HuH-7.5 (cell line): Measurements from ENCODE around the gene FGFR3.

Experiments used
- DNase-seq: peaks from one replicate; pipeline ENCODE4 v3.0.0; 2011; ENCODE audit warnings: low spot score

Gene FGFR3

DNA sequence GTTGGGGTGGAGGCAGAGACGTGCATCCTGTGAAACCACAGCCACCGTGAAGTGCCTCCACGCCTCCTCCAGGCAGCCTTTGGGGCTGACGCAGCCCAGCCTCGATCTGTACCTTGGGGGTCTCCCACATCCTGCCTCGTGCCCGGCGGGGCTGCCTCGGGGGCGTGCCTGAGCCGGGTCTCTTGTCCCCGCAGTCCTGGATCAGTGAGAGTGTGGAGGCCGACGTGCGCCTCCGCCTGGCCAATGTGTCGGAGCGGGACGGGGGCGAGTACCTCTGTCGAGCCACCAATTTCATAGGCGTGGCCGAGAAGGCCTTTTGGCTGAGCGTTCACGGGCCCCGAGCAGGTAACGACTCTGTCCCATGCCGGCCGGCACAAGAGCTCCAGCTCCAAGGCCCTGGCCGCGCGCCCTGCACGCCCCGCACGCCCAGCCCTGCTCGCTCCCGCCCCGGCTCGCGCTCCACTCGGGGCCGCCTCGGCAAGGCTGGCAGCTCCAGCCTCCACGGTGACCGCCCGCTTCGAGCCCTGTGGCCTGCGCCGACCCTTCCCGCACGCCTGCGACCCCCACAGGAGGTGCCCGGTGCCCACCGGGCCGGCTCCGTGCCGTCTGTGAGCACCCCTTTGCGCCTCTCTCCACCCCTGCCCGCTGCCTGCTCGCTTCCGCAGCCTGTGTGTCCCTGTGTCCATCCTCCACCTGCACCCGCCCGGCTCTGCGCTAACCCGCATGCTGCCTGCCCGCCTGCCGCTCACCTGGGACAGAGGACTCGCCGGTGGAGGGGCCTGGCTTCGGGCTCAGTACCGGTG, 9.8 kb downstream of the FGFR3 start:
- DNase-seq: no peak

DNA sequence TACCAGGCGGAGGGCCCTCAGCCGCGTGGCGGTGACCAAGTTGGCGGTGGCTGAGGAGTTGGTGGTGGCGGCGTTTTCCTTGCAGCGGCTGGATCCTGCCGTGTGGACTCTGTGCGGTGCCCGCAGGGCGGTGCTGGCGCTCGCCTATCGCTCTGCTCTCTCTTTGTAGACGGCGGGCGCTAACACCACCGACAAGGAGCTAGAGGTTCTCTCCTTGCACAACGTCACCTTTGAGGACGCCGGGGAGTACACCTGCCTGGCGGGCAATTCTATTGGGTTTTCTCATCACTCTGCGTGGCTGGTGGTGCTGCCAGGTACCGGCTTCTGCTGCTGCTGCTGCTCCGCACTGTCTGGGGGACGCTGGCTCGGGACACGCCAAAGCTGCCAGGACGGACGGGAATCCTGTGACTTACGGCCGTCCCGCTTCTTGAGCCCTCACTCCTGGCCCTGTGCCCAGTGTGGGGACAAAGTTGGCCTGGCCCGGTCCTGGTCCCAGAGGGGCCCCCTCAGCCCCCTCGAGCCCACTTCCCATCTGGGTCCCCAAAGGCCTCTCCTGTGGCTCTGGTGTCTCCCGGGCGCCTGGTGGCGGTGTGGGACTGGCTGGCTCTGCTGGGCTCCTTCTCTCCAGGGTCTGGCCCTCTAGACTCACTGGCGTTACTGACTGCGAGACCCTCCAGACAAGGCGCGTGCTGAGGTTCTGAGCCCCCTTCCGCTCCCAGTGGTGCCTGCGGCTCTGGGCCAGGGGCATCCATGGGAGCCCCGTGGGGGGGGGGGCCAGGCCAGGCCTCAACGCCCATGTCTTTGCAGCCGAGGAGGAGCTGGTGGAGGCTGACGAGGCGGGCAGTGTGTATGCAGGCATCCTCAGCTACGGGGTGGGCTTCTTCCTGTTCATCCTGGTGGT, 10.7 kb downstream of the FGFR3 start:
- DNase-seq: no peak

DNA sequence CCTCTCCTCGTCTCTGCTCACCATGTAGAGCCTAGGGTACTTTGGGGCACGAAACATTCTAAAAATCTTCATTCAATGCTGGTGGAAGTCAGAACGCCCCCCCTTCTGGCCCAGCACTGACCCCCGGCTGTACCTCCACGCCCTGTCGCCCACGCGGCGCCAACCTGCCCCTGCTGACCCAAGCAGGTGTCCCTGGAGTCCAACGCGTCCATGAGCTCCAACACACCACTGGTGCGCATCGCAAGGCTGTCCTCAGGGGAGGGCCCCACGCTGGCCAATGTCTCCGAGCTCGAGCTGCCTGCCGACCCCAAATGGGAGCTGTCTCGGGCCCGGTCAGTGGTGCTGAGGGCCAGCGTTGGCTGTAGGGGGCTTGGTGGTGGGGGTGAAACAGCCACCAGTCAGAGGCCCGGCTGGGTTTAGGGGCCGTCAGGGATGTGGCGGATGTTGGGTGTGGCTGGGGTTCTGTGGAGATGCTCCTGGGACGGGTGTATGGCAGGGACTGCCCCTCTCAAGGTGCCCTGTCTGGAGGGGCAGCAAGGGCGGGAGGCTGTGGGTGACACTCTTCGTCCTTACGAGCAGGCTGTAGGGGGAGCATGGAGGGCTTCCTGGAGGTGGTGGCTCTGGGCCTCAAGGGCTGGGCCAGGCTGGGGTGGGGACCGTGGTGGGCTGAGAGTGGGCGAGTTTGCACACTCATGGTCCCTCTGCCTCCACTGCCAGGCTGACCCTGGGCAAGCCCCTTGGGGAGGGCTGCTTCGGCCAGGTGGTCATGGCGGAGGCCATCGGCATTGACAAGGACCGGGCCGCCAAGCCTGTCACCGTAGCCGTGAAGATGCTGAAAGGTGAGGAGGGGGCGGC, 11.8 kb downstream of the FGFR3 start:
- DNase-seq: no peak

DNA sequence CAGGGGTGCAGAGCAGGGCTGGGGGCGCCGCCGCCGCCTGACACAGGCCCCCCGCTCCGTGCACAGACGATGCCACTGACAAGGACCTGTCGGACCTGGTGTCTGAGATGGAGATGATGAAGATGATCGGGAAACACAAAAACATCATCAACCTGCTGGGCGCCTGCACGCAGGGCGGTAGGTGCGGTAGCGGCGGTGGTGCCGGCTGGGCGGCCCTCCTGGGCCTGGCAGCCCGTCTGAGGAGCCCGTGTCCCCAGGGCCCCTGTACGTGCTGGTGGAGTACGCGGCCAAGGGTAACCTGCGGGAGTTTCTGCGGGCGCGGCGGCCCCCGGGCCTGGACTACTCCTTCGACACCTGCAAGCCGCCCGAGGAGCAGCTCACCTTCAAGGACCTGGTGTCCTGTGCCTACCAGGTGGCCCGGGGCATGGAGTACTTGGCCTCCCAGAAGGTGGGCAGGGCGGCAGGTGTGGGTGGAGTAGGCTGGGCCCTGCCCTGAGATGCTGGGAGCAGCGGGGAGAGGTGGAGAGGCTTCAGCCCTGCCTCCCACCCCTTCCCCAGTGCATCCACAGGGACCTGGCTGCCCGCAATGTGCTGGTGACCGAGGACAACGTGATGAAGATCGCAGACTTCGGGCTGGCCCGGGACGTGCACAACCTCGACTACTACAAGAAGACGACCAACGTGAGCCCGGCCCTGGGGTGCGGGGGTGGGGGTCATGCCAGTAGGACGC, 12.6 kb downstream of the FGFR3 start:
- DNase-seq: no peak

DNA sequence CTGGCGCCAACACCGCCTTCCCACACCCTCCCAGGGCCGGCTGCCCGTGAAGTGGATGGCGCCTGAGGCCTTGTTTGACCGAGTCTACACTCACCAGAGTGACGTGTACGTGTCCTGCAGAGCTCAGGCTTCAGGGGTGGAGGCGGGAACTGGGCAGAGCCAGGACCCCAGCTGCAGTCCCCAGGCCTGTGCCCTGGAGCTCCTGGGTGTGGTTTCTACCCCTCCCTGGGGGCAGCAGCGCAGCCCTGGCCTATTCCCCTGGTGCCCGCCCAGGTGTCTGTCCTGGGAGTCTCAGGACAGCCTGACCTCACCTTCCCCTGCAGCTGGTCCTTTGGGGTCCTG, 13.1 kb downstream of the FGFR3 start:
- no peak for DNase-seq

DNA sequence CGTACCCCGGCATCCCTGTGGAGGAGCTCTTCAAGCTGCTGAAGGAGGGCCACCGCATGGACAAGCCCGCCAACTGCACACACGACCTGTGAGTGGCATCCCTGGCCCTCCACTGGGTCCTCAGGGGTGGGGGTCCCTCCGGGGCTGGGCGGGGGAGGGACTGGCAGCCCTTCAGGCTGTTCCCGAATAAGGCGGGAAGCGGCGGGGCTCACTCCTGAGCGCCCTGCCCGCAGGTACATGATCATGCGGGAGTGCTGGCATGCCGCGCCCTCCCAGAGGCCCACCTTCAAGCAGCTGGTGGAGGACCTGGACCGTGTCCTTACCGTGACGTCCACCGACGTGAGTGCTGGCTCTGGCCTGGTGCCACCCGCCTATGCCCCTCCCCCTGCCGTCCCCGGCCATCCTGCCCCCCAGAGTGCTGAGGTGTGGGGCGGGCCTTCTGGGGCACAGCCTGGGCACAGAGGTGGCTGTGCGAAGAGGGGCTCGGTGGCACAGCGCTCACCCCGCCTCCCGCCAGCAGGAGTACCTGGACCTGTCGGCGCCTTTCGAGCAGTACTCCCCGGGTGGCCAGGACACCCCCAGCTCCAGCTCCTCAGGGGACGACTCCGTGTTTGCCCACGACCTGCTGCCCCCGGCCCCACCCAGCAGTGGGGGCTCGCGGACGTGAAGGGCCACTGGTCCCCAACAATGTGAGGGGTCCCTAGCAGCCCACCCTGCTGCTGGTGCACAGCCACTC, 13.7 kb downstream of the FGFR3 start:
- no peak for DNase-seq

DNA sequence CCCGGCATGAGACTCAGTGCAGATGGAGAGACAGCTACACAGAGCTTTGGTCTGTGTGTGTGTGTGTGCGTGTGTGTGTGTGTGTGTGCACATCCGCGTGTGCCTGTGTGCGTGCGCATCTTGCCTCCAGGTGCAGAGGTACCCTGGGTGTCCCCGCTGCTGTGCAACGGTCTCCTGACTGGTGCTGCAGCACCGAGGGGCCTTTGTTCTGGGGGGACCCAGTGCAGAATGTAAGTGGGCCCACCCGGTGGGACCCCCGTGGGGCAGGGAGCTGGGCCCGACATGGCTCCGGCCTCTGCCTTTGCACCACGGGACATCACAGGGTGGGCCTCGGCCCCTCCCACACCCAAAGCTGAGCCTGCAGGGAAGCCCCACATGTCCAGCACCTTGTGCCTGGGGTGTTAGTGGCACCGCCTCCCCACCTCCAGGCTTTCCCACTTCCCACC, 14.3 kb downstream of the FGFR3 start:
- DNase-seq: no peak

DNA sequence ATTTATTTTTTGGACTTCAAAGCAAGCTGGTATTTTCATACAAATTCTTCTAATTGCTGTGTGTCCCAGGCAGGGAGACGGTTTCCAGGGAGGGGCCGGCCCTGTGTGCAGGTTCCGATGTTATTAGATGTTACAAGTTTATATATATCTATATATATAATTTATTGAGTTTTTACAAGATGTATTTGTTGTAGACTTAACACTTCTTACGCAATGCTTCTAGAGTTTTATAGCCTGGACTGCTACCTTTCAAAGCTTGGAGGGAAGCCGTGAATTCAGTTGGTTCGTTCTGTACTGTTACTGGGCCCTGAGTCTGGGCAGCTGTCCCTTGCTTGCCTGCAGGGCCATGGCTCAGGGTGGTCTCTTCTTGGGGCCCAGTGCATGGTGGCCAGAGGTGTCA, 15.3 kb downstream of the FGFR3 start:
- no peak for DNase-seq

DNA sequence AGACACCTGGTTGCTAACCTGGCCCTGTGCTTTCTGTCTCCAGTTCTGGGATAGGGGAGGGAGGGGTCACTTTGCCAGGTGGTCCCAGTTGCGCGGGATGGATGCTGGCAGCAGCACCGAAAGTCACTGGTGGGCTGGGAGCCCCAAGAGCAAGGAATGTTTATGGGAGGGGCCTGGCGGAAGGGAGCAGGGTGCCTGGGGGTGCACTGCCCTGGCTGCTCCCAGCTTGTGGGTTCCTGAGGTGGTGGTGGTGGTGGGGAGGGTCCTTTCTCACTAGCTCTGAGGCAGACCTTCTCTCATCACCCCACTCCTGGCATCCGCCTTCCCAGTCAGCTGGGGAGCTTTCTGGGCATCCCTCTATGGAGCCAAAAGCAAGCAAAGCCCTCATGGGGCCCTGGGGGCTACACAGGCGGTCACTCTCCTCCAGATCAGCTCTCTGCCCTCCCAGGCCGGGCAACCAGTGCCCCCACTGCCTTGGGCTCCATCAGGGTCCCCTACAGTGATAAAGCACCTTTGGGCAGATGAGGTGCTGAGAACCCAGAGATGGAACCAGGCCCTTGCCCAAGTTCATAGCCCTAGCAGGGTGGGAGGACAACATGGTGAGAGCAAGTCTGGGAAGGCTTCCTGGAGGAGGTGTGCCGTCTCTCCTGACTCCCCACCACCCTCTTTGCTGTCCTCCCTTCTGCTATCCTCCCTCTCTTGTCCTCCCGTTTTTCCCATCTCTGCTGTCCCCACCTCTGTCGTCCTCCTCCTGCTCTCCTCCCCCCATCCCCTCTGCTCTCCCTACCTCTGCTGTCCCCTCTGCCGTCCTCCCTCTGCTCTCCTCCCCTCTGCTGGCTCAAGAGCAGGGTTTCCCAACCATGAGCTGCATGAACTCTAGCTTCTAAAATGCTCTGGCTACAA, 16.0 kb downstream of the FGFR3 start:
- no peak for DNase-seq

DNA sequence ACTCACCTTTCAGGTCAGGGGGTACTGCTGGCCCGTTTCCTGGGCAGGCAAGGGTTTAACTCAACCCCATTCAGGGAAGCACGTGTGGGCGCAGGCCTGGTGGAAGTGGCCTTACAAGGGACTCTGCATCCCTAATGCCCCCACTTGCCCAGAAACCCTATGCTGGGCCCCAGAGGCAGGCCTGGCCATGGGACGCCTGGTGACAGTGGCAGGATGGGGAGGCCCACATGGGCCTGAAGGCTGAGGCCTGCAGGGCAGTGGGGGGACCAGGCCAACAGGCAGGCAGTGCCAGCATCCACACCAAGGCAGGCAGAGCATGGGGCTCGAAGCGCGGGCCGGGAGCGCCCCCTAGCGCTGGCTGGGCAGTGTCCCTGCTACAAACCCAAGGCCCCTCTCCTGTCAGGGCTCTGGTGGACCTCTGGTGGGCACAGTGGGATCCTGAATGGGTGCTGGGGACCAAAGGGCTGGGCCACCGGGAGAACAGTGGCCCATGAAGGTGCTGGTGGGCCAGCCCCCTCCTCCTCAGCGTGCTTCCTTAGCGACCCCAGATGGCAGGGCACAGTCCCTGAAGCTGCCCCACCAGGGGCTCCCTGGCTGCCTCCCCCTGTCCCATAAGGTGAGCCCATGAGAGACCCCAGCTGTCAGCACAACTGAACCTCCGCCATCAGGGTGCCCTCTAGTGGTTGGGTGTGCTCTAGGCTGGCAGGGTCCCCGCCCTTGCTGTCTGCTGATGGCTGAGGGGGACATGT, 16.8 kb downstream of the FGFR3 start:
- peak; percentile 98 for DNase-seq

DNA sequence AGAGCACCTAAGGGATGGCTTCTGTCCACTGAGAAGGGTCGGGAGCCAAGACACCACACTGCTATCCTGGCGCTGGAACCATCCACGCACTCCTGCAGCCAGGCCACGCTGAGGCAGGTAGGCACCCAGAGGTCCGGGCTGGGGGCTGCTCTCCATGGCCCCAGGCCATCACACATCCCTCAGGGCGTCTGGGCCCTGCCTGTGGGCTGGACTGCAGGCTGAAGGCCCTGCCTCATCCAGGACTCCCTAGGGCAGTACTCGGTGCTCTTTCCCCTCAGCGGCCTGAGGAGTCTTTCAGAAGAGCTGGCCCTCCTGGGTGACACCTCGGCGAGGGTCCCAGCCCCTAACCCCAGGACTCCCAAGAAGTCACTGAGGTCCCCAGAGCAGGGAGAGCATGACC, 17.7 kb downstream of the FGFR3 start:
- no peak for DNase-seq

DNA sequence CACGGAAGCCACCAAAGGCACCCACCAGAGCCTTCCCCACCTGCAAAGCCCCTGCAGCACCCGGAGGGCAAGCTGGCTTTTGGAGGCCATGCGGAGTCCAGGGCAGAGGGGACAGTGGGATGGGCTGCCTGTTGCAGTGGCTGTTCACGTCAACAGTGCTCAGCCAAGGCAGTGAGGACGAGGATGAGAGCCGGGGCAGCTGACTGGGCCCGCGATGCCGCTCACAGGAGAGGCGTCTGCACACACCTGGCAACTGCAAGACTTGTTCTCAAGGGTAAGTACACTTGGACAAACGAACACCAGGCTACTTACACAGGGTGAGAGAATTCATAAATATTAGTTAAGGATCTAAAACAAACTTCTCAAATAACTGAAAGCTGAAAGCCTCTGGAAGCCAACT, 19.6 kb downstream of the FGFR3 start:
- DNase-seq: no peak

DNA sequence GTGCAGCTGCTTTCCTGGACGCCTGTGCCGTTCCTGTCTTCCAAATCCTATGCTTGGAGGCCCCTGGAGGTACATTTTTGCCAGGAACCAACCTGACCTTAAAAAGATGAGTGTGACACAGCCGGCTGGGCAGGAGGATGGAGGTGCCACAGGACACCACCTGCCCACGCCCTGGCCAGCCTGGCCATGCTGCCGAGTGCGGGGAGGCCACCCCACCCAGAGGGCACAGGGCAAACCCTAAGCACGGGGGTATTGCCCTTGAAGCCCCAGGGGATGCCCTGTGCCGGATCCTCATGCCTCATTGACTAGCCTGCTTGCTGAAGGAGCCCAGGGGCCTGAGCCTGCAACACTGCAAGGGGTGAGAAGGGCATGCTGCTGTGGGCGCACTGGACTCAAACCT, 20.1 kb downstream of the FGFR3 start:
- DNase-seq: no peak

DNA sequence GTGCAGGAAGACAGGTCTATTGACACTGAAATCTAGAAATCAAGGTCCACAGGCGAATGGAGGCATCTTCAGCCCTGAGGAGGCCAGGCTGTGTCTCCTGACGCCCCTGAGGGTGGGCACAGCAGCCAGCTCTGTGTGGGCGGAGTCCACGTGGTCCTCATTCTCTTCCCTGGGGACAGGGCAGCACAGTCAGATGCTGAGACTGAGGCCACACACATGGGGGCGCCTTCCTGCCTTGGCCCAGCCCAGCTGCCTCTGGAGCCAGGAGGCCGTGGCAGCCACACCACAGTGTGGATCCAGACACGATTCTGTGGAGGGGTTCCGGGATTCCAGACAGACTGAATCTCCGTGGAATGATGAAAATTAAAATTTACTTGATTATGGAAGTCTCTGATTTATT, 20.8 kb downstream of the FGFR3 start:
- DNase-seq: no peak

DNA sequence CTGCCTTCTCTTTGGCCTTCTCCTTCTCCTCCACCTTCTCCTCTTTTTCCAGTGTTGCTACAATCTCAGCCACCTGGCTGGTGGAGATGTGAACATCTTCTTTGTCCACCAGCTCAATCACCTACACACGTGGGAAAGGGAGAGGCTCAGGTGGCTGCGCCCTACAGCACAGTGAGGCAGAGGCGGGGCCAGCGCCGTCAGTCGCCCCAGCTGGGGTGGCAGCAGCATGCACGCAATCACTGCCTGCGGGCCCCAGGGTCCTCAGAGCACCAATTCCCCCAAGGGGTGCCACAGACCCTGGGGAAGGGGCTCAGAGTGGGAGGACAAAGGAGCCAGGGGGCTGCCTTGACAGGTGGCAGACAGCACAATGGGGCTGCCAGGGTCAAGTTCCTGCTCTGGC, 21.4 kb downstream of the FGFR3 start:
- DNase-seq: no peak

DNA sequence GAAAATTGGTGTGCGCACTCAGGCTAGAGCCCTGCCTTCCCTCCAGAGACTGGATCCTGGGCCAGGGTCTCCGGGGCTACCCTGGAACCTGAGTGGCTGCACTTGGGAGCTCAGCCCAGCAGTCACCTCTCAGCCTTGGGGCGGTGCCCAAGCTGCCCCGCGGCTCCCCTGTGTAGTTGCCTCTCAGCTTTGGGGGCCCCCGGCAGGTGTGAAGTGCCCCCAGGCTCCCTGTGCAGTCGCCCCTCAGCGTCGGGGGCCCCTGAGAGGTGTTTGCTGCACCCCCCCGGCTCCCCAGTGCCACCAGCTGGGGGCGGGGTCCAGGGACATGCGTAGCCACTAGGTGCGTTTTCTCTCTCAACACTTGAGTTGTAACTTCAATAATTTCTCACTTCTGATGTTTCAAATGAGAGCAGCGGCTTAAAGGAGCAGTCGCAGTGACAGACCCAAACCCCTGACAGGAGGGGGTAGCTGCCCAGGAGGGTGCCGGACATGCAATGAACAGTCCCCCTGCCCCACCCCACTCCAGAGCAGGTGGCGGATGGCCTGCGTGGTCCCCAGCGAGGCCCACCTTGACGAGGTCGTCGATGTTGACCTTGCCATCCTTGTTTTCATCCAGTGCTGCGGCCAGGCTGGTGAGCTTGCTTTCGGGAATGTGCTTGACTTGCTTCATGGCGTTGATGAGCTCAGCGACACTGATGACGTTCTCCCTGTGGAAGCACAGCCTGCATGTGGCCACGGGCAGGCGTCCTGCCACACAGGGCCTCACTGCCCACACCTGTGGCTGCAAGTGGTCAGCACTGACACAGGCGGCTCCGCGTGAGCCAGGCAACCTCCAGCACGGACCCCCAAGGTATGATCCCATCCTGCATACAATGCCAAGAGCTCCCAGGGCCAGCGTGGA, 22.3 kb downstream of the FGFR3 start:
- no peak for DNase-seq

DNA sequence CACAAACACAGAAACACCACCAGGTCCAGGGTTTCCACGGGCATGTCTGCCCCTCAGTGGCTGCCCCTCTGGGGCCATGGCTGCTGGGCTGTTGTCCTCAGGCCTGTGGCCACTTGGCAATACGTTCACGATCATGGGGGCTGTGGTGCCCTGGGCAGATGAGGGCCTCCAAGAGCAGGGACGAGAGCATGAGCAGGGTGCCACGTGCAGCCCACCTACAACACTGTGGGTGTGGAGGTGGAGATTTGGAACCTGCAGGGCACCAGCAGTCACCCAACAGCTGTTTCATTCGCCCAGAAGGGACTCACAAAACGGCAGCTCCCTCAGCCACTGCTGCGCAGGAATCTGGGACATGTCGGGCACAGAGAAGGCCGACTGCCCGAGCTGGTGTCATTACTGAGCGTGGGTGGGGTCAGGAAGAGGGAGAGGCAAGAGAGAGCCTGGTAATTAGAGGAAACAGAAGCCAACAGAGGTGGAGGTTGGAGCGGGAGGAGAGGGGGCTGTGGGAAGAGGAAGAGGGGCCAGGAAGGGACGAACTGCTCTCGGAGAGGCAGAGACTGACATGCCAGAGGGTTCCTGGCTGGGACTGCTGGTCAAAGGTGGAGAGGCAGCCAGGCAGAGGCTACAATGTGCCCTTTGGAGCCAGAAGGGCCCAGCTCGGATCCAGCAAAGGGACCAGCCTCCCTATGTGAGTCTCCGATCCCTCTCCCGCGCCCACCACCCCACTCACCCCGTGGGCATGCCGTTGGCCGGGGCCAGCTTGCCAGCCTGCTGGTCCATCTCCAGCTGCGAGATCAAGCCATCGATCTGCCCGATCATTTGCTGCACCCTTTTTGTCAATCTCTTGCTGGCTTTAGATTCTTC, 23.1 kb downstream of the FGFR3 start:
- no peak for DNase-seq
